Measurements from ENCODE around the gene TCN2.

Gene TCN2

DNA sequence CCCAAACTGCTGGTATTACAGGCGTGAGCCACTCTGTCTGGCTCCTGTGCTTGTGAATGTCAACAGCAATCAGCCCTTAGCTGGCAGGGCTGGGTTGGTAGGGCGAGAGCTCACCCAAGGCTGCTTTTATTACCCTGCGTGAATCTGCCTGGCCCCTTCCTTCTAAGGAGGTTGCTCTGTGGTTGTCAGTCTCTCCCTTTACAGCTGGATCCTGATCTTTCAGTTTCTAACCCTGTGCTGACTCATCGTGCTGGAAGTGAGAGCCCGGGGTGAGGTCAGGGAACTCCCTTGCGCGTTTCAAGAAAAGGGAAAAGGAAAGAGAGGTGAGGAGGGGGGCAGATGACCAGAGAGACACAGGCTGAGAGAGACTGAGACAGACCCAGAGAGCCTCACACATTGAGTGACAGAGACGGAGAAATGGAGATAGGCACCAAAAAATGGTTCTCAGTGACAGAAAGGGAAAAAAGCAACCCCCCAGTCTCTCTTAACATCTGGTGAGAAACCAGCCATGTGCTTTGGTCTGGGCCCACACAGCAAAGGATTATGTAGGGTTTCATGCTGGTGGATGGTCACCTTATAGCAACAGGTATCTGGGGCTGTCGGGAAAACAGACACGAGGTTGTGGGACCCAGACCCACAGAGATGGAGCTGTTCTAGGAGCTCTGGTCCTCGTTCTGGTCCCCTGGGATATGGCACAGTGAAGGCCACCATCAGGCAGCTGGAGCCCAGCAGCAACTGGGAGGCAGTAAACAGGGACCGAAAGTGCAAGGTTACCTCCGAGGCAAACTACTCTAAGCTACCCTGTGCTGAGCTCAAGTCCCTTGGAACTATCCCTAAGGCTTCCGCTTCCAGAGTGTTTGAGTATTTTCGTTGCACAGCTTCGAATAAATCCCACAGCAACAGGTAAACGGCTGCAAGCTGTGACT, 2.5 kb downstream of the TCN2 start:
- H3K4me3 Mint-ChIP-seq, result peak overlapping the region; percentile 61
- TF ChIP-seq, protein P1, sequence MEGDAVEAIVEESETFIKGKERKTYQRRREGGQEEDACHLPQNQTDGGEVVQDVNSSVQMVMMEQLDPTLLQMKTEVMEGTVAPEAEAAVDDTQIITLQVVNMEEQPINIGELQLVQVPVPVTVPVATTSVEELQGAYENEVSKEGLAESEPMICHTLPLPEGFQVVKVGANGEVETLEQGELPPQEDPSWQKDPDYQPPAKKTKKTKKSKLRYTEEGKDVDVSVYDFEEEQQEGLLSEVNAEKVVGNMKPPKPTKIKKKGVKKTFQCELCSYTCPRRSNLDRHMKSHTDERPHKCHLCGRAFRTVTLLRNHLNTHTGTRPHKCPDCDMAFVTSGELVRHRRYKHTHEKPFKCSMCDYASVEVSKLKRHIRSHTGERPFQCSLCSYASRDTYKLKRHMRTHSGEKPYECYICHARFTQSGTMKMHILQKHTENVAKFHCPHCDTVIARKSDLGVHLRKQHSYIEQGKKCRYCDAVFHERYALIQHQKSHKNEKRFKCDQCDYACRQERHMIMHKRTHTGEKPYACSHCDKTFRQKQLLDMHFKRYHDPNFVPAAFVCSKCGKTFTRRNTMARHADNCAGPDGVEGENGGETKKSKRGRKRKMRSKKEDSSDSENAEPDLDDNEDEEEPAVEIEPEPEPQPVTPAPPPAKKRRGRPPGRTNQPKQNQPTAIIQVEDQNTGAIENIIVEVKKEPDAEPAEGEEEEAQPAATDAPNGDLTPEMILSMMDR (IDR thresholded peaks at IDR 0.05), result no peak
- H3K4me1 Mint-ChIP-seq, result peaks cover 54% of the 10 kb centered on the region
- H3K27me3 Mint-ChIP-seq (ENCODE audit: low read depth, poor library complexity), result no peaks in the 10 kb centered on the region
- H3K36me3 Mint-ChIP-seq (ENCODE audit: low read depth), result peaks cover 14% of the 10 kb centered on the region
- no peak for DNase-seq
- no peaks in the 10 kb centered on the region for H3K9me3 Mint-ChIP-seq
- peak overlapping the region; percentile 83 for H3K27ac Mint-ChIP-seq

DNA sequence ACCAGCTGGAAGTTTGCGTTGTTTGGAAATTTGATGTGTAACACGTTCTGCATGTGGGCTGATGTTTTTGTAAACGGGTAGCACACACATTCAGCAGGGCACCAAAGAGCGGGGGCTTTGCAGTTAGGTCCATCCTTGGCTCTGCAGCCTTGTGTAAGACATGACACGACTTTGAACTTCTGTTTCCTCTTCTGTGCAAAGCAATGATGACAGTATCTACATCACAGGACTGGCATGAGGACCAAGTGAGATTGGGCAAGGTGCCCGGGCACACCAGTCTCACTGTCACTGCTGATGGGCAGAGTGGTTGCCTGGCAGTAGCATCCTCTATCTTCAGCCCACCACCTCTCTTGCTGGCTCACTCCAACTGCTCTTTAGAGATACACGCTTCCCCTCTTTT, 3.3 kb downstream of the TCN2 start:
- peaks cover 53% of the 10 kb centered on the region for H3K4me1 Mint-ChIP-seq
- H3K27me3 Mint-ChIP-seq (ENCODE audit: low read depth, poor library complexity), result no peaks in the 10 kb centered on the region
- DNase-seq, result no peak
- H3K9me3 Mint-ChIP-seq, result no peaks in the 10 kb centered on the region
- H3K27ac Mint-ChIP-seq, result no peak overlapping the region
- H3K4me3 Mint-ChIP-seq, result no peak overlapping the region
- H3K36me3 Mint-ChIP-seq (ENCODE audit: low read depth), result peaks cover 14% of the 10 kb centered on the region
- TF ChIP-seq, protein P1 (IDR thresholded peaks at IDR 0.05), result no peak

DNA sequence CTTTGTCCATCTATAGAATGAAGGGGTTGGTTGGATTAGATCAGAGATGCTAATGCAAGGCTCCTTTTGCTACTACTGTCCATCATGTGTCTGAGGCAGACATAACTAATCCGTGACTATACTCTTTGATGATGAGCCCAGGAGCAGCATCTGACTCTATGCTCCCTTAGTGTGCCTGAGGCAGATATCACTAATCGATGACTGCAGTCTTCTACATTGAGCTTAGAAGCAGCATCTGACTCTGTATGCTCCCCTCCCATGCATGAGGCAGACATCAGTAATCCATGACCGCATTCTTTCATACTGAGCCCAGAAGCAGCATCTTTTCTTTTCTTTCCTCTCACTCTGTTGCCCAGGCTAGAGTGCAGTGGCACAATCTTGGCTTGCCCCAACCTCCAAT, 4.2 kb downstream of the TCN2 start:
- DNase-seq, result no peak
- H3K27me3 Mint-ChIP-seq (ENCODE audit: low read depth, poor library complexity), result no peaks in the 10 kb centered on the region
- H3K27ac Mint-ChIP-seq, result no peak overlapping the region
- H3K4me3 Mint-ChIP-seq, result no peak overlapping the region
- H3K4me1 Mint-ChIP-seq, result peaks cover 44% of the 10 kb centered on the region
- peaks cover 18% of the 10 kb centered on the region for H3K36me3 Mint-ChIP-seq (ENCODE audit: low read depth)
- TF ChIP-seq, protein P1 (IDR thresholded peaks at IDR 0.05), result no peak
- no peaks in the 10 kb centered on the region for H3K9me3 Mint-ChIP-seq

DNA sequence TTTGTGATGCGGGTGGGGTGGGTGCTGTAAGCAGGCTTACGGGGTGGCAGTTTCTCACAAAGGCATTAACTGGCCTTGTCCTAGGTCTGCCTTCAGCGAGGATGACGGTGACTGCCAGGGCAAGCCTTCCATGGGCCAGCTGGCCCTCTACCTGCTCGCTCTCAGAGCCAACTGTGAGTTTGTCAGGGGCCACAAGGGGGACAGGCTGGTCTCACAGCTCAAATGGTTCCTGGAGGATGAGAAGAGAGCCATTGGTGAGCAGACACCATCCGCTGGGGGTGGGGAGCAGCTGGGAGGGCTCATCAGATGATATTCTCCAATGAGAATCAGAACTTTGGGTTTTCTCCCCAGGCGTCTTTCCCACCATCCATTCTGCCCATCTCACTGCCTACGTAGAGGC, 5.8 kb downstream of the TCN2 start:
- peak overlapping the region; percentile 59 for H3K27ac Mint-ChIP-seq
- peaks cover 28% of the 10 kb centered on the region for H3K4me1 Mint-ChIP-seq
- H3K4me3 Mint-ChIP-seq, result no peak overlapping the region
- H3K27me3 Mint-ChIP-seq (ENCODE audit: low read depth, poor library complexity), result no peaks in the 10 kb centered on the region
- TF ChIP-seq, protein P1 (IDR thresholded peaks at IDR 0.05), result no peak
- no peak for DNase-seq
- peaks cover 18% of the 10 kb centered on the region for H3K36me3 Mint-ChIP-seq (ENCODE audit: low read depth)
- H3K9me3 Mint-ChIP-seq, result no peaks in the 10 kb centered on the region

DNA sequence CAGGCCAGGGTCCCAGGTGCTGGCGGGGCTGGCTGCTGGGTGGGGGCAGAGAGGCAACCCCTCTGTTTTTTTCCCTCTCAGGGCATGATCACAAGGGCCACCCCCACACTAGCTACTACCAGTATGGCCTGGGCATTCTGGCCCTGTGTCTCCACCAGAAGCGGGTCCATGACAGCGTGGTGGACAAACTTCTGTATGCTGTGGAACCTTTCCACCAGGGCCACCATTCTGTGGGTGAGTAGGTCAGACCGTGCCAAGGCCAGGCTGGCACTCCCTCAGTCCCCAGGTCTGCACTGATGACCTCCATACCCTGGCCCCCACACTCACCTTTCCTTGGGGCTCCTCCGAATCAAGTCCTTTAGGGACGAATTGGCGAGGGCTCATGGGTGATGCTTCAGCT, 7.3 kb downstream of the TCN2 start:
- DNase-seq, result no peak
- Mint-ChIP-seq H3K4me1 (peaks cover 13% of the 10 kb centered on the region), H3K4me3 (no peak overlapping the region), H3K36me3 (ENCODE audit: low read depth) (peaks cover 20% of the 10 kb centered on the region), H3K9me3 (no peaks in the 10 kb centered on the region), H3K27me3 (ENCODE audit: low read depth, poor library complexity) (no peaks in the 10 kb centered on the region), H3K27ac (no peak overlapping the region)
- TF ChIP-seq, protein P1 (IDR thresholded peaks at IDR 0.05), result no peak

DNA sequence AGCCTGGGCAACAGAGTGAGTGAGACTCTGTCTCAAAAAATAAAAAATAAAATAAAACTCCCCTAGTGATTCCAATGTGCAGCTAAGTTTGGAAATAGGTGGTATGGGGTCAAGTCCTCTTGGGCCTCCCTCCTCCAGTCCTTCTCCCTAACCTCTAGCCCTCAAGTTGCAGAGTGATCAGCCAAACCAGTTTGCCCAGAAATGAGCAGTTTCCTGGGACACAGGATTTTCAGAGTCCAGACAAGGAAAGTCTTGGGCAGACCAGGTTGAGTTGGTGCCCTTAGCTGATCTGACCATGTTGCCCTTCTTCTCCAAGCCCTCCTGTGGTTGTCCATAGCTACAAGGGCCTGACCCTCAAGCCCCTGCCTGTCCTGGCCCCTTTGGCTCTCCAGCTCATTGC, 7.9 kb downstream of the TCN2 start:
- Mint-ChIP-seq H3K4me1 (peaks cover 7% of the 10 kb centered on the region), H3K36me3 (ENCODE audit: low read depth) (peaks cover 23% of the 10 kb centered on the region), H3K27ac (peak overlapping the region; percentile 74), H3K27me3 (ENCODE audit: low read depth, poor library complexity) (no peaks in the 10 kb centered on the region), H3K4me3 (no peak overlapping the region), H3K9me3 (no peaks in the 10 kb centered on the region)
- DNase-seq, result no peak
- TF ChIP-seq, protein P1 (IDR thresholded peaks at IDR 0.05), result no peak
